Right kidney (tissue), 1 donor: ENCODE measurements around the gene LRRC46.

Experiments used
- DNase-seq: peaks from one replicate; pipeline ENCODE4 v3.0.0-alpha.2; 2016

LRRC46 gene

DNA sequence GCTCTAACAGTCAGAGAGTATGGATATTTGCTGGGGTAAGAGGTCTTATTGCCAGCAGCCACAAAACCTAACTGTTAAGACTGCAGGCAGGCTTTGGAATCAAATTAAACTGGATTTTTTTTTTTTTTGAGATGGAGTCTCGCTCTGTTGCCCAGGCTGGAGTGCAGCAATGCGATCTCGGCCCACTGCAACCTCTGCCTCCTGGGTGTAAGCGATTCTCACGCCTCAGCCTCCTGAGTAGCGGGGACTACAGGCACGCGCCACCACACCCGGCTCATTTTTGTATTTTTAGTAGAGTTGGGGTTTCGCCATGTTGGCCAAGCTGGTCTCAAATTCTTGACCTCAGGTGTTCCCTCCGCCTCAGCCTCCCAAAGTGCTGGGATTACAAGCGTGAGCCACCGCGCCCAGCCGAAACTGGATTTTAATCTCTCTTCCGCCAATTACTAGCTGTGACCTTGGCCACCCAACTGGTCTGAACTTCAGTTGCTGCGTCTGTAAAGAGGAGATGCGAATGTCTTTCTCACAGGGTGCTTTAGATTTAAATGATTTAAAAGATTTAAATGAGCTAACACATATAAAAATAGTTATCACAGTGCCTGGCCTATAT lies 971 bp upstream of the LRRC46 start:
- no peak for DNase-seq

DNA sequence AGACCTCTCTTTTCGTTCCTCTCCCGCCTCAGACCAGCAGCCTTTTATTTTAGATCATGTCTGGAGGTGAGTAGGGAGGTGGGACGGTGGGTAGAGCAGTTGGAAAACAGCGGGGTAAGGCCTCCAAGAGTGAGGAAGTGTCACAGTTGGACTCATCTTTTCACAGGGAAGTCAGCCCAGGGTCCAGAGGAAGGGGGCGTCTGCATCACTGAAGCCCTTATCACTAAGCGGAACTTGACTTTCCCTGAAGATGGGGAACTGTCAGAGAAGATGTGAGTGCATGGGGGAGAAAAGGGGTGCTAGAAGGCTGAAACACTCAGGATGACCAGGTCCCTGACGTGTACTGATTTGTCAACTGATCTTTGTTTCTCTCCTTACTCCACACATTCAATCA lies 461 bp downstream of the LRRC46 start:
- DNase-seq, result no peak

DNA sequence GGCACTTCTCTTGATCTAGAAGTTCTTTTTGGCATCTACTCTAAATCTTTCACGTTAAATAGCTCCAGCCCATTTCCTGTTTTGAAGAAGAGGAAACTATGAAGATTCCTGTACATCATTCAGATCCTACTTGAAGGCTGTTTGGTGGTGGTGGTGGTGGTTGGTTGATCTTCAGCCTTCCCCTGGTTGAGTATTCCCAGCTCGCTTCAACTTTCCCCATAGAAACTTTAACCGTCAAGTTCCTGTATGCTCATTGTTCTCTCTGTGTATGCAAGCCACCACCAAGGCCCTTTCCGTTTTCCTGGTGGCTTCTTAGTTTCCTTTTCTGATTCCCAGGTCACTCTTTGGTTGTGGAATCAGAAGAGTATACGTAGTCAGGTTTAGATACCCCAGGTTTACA lies 3.3 kb downstream of the LRRC46 start:
- DNase-seq, result no peak

- no peak for DNase-seq
These were observed 5.1 kb downstream of the LRRC46 start for GRCh38 chr17:47836601-47837000.

- no peak for DNase-seq
These were observed 6.0 kb downstream of the LRRC46 start for GRCh38 chr17:47837401-47838039.

- DNase-seq, result no peak
These were observed 7.2 kb downstream of the LRRC46 start for GRCh38 chr17:47838636-47839035.

GRCh38 chr17:47839071-47839470 lies 7.6 kb downstream of the LRRC46 start:
- DNase-seq, result no peak

GRCh38 chr17:47840001-47840741 lies 8.7 kb downstream of the LRRC46 start:
- no peak for DNase-seq

- DNase-seq, result peak; percentile 94
These were observed 9.4 kb downstream of the LRRC46 start, which contains the start of gene SCRN2 for GRCh38 chr17:47840742-47841487. SCRN2 (minus strand) TSS chr17:47841273; CDS start chr17:47840843, 430 bp downstream.

DNA sequence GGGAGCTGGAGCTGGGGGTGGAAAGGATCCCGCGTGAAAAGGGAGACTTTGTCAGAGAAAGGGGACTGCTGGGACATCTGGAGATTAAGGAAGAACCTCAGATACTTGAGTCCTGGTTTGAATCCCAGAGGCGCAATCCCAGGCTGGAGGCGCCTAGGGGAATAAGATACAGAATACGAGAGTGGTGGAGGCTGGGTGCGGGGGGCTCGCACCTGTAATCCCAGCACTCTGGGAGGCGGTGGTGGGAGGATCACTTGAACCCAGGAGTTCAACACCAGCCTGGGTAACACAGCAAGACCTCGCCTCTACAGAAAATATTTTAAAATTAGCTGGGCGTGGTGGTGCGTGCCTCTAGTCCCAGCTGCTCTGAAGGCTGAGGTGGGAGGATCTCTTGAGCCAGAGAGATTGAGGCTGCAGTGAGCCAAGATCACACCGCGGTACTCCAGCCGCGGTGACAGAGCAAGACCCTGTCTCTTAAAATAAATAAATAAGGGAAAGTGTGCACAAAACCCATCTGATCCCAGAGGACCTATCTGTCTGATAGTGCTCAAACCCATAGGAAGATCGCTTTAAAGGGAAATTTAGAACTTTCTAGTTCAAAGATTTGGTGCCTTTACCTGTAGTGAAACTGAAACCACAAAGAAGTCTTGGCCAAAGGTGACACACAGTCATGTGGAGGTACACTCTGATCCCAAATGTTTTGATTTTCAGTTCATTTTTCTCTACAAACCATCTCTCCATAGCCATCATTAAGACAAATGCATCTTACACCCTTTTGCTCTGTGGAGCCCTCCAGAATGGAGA lies 10.2 kb downstream of the LRRC46 start:
- no peak for DNase-seq

DNA sequence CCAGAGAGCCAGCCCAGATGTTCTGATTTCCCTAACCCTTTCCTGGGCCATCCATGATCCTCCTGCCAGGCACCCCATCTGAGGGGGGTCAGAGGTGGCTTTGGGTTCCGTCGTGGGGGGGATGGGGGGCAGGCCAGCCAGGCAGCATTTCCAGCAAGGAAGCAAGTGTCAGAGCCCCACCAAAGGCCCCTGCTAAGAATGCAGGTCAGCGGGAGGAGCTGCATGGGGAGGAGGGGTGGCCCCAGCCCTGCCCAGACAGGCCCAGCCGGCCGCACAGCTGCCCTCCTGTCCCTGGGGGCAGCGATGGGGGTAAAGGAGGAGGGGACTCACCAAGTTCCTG lies 11.9 kb downstream of the LRRC46 start:
- DNase-seq, result no peak

DNA sequence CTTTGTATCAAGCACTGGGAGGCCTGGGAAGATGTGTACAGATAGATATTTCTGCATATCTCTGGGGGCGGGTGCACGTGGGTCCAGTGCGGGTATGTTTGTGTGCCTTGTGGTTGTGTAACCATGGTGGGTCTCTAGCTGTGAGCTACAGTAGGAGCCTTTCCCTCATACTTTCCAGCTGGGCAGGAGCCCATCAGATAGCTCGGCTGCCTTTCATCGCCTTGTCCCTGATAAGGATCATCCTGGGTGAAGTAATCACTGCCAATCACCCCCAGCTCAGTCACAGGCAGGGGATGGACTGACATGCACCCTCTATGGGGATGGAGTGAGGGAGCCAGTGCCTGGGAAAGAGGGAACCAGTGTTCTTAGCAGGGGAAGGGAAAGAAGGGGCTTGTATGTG lies 12.8 kb downstream of the LRRC46 start:
- no peak for DNase-seq

GRCh38 chr17:47844814-47845715 lies 13.6 kb downstream of the LRRC46 start:
- no peak for DNase-seq

DNA sequence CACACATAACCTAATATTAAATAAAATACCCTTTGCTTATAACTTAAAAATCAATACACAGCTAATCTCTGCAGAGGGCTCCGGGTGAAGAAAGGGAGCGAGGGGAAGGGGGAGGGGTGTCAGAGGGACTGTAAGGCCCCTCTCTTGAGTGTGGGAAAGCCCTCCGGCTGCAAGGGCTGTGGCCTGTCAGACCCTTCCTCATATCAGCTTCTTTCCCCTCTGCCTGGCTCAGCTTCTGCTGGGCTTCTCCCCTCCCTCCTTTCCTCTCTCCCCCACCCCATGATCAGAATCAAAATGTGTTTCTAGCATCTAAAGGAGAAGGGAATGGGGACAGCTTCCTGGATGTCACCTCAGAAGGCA lies 14.2 kb downstream of the LRRC46 start:
- no peak for DNase-seq

- no peak for DNase-seq
These were observed 15.4 kb downstream of the LRRC46 start for GRCh38 chr17:47846716-47847340.

GRCh38 chr17:47847341-47848197 lies 16.1 kb downstream of the LRRC46 start:
- DNase-seq, result peak; percentile 47

DNA sequence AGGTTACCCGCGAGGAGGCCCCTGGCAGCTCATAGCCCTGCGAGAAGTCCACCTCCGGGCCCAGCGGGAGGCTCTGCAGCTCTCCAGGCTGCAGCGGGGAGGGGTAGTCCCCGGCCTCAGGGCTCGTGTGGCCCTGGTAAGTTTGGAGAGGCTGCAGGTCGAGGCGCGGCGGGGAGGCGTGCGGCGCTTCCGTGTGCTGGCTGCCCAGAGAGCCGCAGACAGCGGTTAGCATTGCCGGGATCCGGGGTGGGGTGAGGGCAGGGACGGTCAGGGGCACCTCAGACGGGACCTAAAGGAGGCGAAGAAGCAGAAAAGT lies 16.7 kb downstream of the LRRC46 start:
- no peak for DNase-seq

- no peak for DNase-seq
These were observed 18.9 kb downstream of the LRRC46 start for GRCh38 chr17:47850373-47850691.

DNA sequence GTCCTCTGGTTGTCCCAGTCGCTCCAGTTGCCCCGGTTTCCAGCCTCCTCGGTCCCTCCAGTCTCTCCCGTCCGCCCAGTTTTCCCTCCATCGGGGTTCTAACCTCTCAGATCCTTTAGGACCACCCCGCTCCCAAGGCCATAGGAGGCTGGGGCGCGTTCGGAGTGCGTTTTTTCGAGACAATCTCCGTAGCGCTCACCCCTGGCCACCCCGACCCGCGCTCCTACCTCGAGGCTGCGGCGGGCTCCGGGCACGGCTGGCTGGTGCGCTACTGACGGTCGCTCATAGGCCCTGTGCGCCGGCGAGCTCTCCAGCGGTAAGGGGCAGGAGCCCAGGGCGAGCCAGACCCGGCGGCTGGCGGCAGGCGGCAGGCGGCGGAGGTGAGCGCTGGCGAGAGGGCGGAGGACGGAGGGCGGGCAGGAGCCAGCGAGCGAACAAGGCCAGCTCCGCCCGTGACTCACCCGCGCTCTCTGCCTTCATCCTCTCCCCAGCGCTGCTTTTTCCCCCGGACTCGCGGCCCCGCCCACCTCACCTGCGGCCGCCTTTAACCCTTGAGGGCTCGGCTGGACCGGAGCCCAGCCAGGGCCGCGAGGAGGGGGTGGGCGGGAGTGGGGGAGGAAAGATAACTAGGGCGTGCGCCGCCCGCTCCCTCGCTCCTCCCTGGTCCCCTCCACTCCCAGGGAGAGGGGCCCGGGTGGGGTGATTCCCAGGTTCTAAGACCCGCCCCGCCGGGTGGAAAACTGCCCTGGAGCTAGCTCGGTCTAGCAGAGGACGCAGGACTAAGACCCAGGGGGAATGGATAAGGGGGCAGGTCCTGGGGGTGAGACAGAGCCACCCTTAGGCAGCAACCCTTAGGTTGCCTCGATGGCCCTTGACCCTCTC lies 19.5 kb downstream of the LRRC46 start, which contains the start of gene SP6:
SP6 (minus strand) TSS at position 472 of the 882 bp plus-strand sequence. CDS start 2,734 bp downstream, outside the sequence.
- DNase-seq, result peak; percentile 78
